HG02588 (cell line): ENCODE results near the gene MAML3.

Source experiments
- ATAC-seq: cut with Tn5 transposase; IDR thresholded peaks from one replicate; pipeline ENCODE4 v1.9.1; 2021; ENCODE audit warnings: mild to moderate bottlenecking, moderate library complexity; ENCODE audit not compliant: unreplicated experiment

Gene MAML3

GRCh38 chr4:139768896-139769295 is 385.1 kb downstream of the MAML3 start:
- no peak for ATAC-seq

GRCh38 chr4:139768366-139768765 is 385.6 kb downstream of the MAML3 start:
- no peak for ATAC-seq

GRCh38 chr4:139767585-139767984 is 386.4 kb downstream of the MAML3 start:
- no peak for ATAC-seq

GRCh38 chr4:139767168-139767567 is 386.8 kb downstream of the MAML3 start:
- ATAC-seq: no peak

- no peak for ATAC-seq
These were observed 389.2 kb downstream of the MAML3 start for GRCh38 chr4:139764686-139765310.

- ATAC-seq: no peak
These were observed 389.8 kb downstream of the MAML3 start for GRCh38 chr4:139764182-139764581.

DNA sequence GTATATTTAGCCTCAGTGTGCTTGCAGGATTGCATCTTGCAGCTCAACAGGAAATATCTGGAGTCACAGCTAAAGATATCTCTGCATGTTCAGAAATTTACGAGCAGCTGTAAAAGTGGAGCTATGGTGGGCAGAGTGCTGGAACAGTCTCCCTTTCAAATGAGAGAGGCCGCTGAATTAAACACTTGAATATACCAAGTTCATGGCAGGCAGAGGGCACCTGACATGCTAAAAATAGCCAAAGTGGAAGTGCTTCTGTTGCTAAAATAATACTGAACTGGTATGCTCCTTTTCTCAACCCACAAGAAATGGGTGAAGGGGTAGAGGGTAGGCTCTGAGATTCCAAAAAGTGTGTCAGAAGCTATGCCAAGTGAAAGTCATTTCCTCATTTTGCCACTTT is 390.3 kb downstream of the MAML3 start:
- no peak for ATAC-seq

DNA sequence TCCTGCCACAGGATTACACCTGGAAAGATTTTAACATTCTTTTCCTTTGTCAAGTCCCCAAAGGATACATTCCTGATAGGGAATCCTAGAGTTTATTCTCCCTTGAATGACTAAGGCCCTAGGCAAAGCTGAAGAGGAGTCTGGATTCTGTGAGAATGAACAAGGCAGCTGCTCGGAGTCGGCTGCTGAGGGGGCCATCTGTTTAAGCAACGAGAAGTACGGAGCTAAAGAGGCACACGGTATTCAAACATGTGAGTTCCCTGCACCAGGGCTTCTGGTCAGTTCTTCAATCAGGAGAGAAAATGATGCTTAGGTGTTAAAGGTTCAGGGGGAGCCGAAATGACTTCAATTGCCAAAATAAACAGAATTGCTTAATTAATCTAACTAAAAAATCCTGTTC is 390.8 kb downstream of the MAML3 start:
- no peak for ATAC-seq

- no peak for ATAC-seq
These were observed 391.3 kb downstream of the MAML3 start for GRCh38 chr4:139762720-139763119.

- ATAC-seq: no peak
These were observed 392.5 kb downstream of the MAML3 start for GRCh38 chr4:139761461-139761860.

GRCh38 chr4:139760567-139760966 is 393.4 kb downstream of the MAML3 start:
- ATAC-seq: no peak

DNA sequence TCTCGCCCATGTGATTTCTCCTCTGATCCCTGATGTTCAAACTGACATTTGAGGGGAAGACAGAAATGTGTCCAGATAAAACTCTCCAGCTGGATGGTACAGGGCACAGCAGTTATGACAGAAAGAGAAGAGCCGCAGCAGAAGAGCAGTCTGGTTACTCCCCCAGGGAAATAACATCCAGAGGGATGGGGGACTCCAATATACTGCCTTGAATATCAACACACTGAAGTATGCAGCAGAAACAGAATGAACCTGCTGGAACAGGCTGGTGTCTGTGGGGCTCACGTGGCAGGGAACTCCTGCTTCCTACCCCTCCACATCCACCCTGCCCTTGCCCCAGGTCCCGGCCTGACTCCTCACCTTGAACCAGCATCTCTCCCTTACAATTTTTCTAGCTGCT is 394.9 kb downstream of the MAML3 start:
- ATAC-seq: no peak

DNA sequence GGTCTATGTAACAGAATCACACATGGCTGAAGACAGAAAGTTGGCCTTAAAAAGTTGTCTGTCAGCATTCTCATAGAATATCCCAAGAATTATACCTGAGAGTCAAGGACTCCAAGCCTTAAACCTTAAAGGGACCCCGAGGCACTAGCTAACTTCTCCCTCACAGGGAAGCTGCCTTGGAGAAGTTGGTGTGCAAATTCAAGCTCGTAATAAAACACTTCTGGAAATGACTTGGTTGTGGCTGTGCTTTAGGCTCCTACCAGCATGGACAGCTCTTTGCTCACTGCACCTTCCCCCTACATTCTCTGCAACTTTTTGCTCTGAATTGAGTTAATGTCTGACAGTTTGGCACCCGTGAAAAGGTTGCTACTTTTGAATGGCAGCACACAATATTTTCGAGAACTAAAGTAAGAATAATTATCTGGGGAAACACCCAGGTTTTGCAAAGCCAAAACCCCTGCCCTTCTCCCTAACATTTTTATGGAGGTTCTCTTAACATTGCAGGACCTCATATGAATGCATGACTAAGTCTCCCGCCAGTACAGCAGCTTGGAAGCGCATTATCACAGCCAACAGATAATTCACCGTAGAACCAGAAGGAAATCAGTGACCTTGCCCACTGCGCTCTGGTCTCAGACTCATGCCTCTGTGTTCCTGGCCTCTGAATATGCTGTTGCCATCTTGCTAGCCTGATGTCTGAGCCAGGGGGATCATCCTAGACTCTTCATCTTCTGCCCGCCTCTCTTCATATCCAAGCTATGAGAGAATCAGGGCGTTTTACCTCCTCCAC is 397.4 kb downstream of the MAML3 start:
- no peak for ATAC-seq

DNA sequence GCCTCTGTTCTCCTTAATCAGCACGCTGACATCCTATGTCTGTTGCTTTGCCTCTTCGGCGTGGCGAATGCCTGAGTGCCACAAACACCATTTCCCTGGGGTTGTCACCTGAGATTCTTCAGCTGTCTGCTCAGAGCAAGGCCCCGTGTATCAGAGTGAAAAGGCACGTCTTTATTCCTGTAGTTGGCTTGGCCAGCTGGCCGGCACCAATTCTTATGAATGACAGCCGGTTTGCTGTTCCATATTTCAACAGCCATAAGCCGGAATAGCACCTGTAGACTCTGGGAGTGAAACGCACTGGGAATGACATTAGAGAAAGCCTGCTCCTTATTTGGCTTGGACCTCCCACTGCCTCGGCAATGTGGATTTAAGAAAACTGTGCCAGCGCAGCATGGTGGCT is 399.0 kb downstream of the MAML3 start:
- no peak for ATAC-seq

- no peak for ATAC-seq
These were observed 400.3 kb downstream of the MAML3 start for GRCh38 chr4:139753686-139754085.

DNA sequence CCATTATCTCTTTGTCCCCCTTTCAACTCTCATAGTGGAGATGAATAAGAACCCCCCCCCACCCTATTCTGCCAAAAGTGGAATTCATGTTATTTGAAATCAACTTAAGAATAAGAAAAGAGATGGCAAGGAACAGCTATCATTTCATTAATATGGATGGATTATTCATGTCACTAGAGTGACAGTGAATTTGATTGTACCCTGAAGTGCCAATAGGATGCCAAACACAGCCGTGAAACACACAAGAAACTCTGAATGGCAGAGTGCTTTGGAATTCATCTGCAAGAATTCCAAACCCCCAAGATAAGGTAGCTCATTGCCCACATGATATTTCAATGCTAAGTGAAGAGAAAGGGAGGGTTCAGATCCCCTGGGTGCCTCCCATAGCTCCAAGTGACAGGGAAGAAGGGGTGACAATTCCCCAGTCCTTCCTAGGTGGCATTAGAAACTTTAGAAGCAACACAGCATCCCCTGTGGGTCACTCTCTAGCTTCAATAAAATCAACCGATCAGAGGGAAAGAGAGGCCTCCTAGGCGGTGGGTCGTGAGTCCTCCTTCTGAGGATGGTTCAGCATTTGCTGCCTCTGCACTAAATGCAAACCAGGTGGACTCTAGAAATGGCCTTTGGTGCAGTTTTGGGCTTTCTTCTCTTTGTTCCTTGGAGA is 404.0 kb downstream of the MAML3 start:
- ATAC-seq: no peak

DNA sequence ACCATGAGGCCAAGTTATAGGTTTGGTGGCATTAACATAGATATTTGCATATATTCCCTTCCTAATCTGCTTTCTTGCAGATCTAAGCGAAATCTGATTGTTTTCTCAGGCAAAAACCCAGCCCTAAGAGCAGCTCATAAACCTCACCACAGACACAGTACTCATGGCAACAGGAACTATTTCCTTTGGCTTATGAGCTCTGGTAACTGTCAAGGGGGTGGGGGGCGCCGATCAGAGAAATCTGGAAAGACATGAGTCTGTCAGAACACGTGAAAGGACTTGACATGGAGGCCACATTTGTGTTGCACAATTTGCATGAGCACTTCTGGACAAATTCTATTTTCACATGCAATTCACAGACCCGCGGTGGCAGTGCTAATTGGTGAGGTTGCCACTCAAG is 404.6 kb downstream of the MAML3 start:
- no peak for ATAC-seq

GRCh38 chr4:139746431-139747171 is 407.4 kb downstream of the MAML3 start:
- no peak for ATAC-seq

- ATAC-seq: no peak
These were observed 408.8 kb downstream of the MAML3 start for GRCh38 chr4:139745111-139745639.

DNA sequence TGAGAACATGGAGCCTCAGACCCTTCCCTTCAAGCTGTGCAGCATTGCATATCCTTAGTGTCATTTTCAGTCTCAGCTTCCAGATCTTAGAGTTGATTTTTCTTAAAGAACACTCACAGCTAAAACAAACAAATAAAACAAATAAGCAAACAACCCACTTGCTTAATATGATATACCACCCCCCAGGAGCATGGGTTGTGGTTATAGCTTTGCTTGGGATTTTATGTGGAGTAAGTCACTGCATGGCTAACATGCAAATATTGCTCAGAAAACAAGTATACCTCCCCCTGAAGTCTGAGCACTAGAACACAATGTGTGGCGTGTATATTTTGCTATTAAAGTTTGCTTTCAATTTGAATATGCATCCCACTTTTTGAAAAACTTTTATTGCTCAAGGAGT is 409.8 kb downstream of the MAML3 start:
- no peak for ATAC-seq

DNA sequence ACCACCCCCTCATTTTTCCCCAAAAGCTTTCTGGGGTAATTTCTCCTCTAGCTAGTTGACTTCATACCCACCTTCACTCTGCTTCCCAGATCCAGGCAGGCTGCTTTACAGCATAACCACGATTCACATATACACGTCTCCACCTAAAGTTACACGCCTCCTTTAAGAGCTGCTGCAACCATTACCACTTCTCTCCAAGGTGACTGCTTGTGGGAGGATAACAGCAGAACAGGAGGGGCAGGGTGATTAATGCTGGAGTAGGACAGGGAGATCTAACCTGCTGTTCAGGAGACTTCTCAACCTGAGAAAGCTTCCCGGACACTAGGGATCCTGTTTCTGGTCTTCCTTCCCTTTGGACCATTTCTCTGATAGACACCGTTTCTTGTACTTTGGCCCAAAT is 411.0 kb downstream of the MAML3 start:
- ATAC-seq: no peak
